Measurements from ENCODE around the gene ERP44. TPM values are rescaled to one million over a fixed set of nuclear protein-coding genes. Genes with fewer than 3 reads are reported as not detected.

The ERP44 gene
- total and polyA plus RNA-seq, 11 donors: 7.9 to 21.6 (median 15.7) TPM

DNA sequence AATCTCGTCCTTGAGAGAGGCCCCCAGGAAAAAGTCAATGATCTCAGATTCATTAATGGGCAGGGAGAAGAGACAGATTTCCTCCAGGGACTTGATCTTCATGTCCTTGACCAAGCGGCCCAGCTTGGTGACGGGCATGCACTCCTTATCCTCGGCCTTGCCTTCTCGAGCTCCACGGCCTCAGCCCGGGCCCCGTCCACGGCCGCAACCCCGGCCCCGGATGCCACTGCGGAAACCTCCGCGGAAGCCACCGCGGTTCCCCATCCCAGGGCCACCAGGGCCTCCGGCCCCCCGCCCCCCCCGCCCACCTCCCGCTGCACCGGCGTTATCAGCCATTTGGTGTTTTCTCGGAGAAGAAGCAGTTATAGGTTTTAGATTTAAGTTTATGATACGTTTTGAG is 18.5 kb upstream of the ERP44 start:
- Histone ChIP-seq H3K27me3 (no peaks in the 10 kb centered on the region), H3K9me3 (no peaks in the 10 kb centered on the region), H3K36me3 (peaks cover 0 to 36% (median 0%) of the 10 kb centered on the region in 9 donors), H3K27ac (no peak overlapping the region), H3K4me1 (peaks cover 0 to 6% (median 0%) of the 10 kb centered on the region in 12 donors), H3K4me3 (no peak overlapping the region)
- WGBS, 4 donors: 97 to 98% (median 98%) methylated on average over 25 of the region's 25 CpGs
- DNase-seq (no peak), ATAC-seq (no peak)
- intact Hi-C loops (cut with DNase I): no loop called here
- TF ChIP-seq POLR2A (IDR thresholded peaks at IDR 0.05): no peak
- TF ChIP-seq, protein P1, sequence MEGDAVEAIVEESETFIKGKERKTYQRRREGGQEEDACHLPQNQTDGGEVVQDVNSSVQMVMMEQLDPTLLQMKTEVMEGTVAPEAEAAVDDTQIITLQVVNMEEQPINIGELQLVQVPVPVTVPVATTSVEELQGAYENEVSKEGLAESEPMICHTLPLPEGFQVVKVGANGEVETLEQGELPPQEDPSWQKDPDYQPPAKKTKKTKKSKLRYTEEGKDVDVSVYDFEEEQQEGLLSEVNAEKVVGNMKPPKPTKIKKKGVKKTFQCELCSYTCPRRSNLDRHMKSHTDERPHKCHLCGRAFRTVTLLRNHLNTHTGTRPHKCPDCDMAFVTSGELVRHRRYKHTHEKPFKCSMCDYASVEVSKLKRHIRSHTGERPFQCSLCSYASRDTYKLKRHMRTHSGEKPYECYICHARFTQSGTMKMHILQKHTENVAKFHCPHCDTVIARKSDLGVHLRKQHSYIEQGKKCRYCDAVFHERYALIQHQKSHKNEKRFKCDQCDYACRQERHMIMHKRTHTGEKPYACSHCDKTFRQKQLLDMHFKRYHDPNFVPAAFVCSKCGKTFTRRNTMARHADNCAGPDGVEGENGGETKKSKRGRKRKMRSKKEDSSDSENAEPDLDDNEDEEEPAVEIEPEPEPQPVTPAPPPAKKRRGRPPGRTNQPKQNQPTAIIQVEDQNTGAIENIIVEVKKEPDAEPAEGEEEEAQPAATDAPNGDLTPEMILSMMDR (IDR thresholded peaks at IDR 0.05): no peak

GRCh38 chr9:100112677-100113336 is 14.0 kb upstream of the ERP44 start:
- DNase-seq (no peak), ATAC-seq (no peak)
- H3K27ac ChIP-seq: no peak overlapping the region
- H3K36me3 ChIP-seq: peaks cover 0 to 38% (median 14%) of the 10 kb centered on the region in 9 donors
- no peaks in the 10 kb centered on the region for H3K27me3 ChIP-seq
- intact Hi-C loops (cut with DNase I): no loop called here
- peaks cover 0 to 22% (median 11%) of the 10 kb centered on the region in 12 donors for H3K4me1 ChIP-seq
- H3K4me3 ChIP-seq: no peak overlapping the region
- no peaks in the 10 kb centered on the region for H3K9me3 ChIP-seq
- 88 to 96% (median 92%) methylated on average over 2 of the region's 2 CpGs for whole genome bisulfite sequencing, 4 donors
- no peak for TF ChIP-seq POLR2A (IDR thresholded peaks at IDR 0.05)
- TF ChIP-seq, protein P1 (IDR thresholded peaks at IDR 0.05): no peak

GRCh38 chr9:100111235-100111634 is 12.4 kb upstream of the ERP44 start:
- WGBS, 4 donors: 22 to 35% (median 29%) methylated on average over 4 of the region's 4 CpGs
- Histone ChIP-seq H3K4me1 (peaks cover 0 to 22% (median 11%) of the 10 kb centered on the region in 12 donors), H3K4me3 (peak overlapping the region in 2 of 12 donors; percentile 11 to 15), H3K9me3 (no peaks in the 10 kb centered on the region), H3K36me3 (peaks cover 0 to 53% (median 30%) of the 10 kb centered on the region in 9 donors), H3K27ac (peak overlapping the region in 10 of 12 donors; percentile 32 to 65 (median 44)), H3K27me3 (no peaks in the 10 kb centered on the region)
- DNase-seq (peak; percentile 79 to 93 (median 82)), ATAC-seq (peak; percentile 97 to 99 (median 98))
- intact Hi-C loops (cut with DNase I): no loop called here
- TF ChIP-seq POLR2A (IDR thresholded peaks at IDR 0.05): no peak
- TF ChIP-seq, protein P1 (IDR thresholded peaks at IDR 0.05): no peak

GRCh38 chr9:100108559-100108958 is 9.8 kb upstream of the ERP44 start:
- TF ChIP-seq POLR2A (IDR thresholded peaks at IDR 0.05): no peak
- TF ChIP-seq, protein P1 (IDR thresholded peaks at IDR 0.05): no peak
- DNase-seq: no peak
- Histone ChIP-seq H3K4me1 (peaks cover 0 to 22% (median 11%) of the 10 kb centered on the region in 12 donors), H3K36me3 (peaks cover 0 to 75% (median 56%) of the 10 kb centered on the region in 9 donors), H3K4me3 (no peak overlapping the region), H3K27me3 (no peaks in the 10 kb centered on the region), H3K27ac (no peak overlapping the region), H3K9me3 (no peaks in the 10 kb centered on the region)
- WGBS, 4 donors: 65 to 72% (median 69%) methylated on average over 2 of the region's 2 CpGs
- ATAC-seq: no peak
- intact Hi-C loops (cut with DNase I): loop anchor here in 3 of 10 donors (5.0 to 10.0 kb wide), 3 partner anchors 74 to 286 kb away; partner anchors contain the start of gene NR4A3 (in 1 of the 3)
